HG03039 (cell line): ENCODE results near the gene SRRD.

ENCODE experiments used
- ATAC-seq: cut with Tn5 transposase; IDR thresholded peaks from one replicate; pipeline ENCODE4 v1.9.1; 2021; ENCODE audit warnings: mild to moderate bottlenecking, moderate library complexity; ENCODE audit not compliant: unreplicated experiment

SRRD gene

GRCh38 chr22:26481694-26482093 lies 2.0 kb upstream of the SRRD start:
- ATAC-seq: no peak

- ATAC-seq: no peak
These were observed 1.5 kb upstream of the SRRD start for GRCh38 chr22:26482161-26482560.

- no peak for ATAC-seq
These were observed 636 bp upstream of the SRRD start for GRCh38 chr22:26483043-26483438.

DNA sequence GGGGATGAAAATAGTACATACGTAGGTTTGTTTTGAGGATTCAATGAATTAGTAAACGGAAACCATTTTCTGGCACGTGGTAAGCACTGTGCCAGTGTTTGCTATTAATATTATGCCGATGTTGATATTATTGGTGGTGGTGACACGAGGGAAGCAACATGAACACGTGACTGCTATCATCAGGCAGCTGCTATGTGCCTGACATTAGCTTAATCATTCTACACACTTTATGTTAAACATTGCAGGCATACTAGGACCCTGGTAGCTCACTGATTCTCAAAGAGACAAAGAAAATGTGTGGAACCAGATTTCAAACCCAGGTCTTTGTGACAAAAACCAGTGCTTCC lies 656 bp downstream of the SRRD start:
- no peak for ATAC-seq

DNA sequence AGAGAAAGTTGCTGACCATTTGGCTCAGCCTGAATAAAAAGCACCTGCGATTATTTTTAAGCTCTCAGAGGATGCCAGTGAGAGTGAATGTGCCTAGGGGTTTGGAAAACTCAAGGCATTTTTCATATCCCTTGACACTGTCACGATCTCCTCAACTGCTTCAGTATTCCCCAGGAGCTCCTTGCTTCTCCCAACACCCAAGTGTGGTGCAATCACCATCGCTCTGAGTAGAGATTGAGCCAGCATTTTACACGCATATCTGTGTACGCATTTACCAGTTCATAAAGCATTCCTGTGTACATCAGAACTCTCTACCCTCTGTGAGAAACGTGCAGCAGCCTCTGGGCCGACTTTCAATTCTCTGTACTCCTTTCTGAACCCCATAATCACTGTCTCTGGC lies 1.3 kb downstream of the SRRD start:
- ATAC-seq: no peak

GRCh38 chr22:26485806-26486390 lies 2.2 kb downstream of the SRRD start:
- ATAC-seq: no peak

DNA sequence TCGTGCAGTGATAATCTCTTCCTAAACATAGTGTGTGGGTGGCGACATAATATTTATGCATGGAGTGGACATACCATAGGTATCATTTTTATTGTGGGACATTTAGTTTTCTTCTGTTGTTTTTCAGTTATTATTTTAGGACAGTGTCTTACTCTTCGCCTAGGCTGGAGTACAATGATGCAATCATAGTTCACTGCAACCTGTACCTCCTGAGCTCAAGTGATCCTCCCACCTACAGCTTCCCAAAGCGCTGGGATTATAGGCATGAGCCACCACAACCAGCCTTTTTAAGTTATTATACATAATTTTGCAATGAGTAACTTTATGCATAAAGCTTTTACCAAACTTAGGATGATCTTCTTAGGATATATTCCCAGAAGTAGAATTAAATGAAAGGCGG lies 2.7 kb downstream of the SRRD start:
- ATAC-seq: no peak

GRCh38 chr22:26487996-26488395 lies 4.3 kb downstream of the SRRD start:
- ATAC-seq: no peak

DNA sequence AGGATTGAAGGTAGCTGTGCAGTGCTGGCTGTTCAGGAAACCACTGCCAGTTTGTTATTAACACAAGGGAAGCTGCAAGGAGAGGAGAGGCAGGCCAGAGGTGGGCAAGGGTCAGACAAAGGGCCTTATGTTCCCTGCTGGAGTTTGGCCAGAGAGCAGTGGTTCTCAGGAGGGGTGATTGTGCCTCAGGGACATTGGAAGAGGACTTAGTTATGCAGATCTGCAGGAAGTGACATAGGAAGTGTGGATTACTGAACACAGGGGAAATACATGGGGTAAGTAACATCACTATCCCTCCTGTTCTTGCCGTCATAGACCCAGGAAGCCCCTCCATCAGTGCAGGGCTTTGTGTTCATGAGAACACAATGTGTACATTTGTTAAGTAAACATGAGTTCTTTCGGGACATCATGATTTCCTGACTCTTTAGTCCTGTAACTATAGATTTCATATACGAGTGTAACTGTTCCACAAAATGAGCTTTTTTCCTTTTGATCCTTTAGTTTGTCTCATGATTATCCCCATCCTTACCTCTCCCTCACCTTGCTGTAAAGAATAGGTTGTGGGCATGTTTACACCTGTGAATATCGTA lies 5.9 kb downstream of the SRRD start:
- ATAC-seq: no peak

GRCh38 chr22:26492220-26492619 lies 8.5 kb downstream of the SRRD start:
- no peak for ATAC-seq

GRCh38 chr22:26494506-26494905 lies 10.8 kb downstream of the SRRD start:
- no peak for ATAC-seq

GRCh38 chr22:26496456-26496855 lies 12.8 kb downstream of the SRRD start:
- ATAC-seq: no peak

DNA sequence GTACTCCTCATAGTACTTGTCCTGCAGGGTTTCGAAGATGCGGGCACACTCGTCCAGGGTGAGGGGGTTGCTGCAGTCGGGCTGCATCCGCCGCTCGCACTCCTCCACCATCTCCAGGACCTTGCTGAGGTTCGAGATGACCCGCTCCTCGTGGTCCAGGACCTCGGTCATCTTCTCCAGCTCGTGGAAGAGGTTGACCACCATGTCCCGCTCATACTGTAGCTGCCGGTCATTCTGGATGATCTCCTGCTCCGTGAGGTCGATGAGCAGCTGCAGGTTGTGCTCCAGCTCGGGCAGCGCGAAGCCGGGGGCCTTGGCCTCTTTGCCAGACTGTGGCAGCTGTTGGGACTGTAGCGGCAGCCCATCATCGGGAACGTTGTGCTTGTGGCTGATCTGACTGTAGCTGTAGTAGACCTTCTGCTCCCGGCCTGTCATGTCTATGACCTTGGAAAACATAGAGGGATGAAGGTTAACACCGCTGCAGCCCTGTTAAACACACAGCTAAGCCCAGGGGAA lies 15.6 kb downstream of the SRRD start:
- no peak for ATAC-seq

- ATAC-seq: no peak
These were observed 18.3 kb downstream of the SRRD start for GRCh38 chr22:26501996-26502395.

DNA sequence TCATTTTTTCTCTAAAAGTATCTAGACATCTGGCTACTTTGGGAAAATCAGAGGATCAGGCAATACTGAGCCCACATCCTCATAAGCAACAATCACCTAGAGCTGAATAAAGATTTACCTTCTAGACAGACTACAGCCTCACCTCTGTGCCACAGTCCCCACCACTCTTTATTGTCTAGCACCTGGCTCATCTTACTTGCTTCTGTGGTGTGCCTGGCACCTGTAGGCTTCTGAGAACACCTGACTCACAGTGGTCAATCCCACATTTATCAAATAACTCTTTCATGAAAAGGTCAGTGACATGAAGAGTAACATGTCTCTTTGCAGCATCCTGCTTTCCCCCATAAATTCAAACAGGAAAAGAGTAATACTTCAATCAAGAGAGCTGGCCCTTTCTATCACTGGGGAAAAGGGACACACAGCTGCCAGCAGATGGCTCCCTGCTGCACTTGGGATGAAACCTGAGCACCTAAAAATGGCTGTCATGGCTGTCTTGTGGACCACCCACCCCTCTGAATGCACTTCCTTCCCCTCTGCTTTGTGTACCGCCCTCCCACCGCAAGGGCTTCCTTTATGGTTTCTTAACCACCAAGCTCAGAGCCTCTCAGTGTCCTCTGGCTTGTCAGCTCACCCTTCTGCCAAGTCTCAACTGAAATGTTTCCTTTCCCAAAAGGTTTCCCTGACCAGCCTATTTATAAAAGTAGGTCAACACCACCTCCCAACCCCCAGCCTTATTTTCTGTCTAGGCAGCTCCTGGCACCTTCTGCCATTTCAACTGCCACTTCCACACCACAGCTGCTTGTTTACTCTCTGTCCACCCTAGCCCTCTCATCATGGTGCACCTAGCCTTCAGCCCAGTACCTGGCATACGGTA lies 19.2 kb downstream of the SRRD start:
- no peak for ATAC-seq

DNA sequence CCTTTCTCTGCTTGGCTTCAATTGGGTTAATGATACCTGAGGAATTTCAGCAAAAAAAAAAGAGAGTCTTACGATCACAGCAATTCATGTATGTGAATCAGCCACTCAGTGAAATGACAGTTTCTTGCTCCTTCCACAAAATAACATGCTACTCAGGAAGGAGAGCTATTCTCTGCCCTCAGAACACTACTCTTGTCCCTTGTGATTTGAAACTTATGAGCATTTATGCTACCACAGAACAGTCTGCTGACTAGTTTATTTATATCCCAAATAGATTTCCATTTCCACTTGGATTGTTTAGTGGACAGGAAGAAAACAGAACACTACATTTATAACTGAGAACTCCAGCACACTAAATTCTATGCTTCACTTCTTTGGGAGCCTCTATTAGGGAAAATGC lies 20.1 kb downstream of the SRRD start:
- ATAC-seq: no peak

- no peak for ATAC-seq
These were observed 24.5 kb downstream of the SRRD start for GRCh38 chr22:26508148-26508547.

DNA sequence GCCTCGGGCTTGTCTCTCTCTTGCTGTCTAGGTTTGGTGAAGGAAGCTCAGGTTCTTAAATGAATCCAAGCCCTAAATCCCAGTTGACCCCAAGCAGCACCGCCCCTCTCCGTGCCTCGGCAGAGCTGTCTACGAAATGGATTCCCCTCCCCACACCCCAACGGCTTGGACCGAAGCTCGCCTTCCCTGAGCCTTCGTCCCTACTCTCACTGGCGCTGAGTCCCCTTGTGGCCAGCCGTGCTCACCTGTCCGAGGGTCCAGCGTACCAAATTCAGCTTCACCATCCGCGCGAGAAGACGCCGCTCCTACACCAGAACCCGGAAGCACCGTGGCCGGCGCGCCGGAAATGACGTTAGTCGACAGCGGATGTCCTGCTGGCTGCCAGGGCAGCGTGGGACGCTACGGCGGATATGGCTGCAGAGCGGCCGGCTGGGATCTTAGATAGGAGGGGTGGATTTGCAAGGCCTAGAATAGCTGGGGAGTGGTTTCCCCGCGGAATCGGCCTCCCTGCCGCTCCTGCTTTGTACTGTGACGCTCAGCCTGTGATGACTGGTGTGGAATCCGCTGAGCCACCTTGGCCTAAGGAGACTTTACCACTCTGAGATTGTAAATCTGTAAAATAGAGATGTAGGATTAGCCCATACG lies 28.6 kb downstream of the SRRD start, which contains the start of gene TFIP11:
TFIP11 (minus strand) TSS at position 325 of the 645 bp plus-strand sequence. CDS start 2,201 bp downstream, outside the sequence.
- peak; percentile 72 for ATAC-seq

- no peak for ATAC-seq
These were observed 30.2 kb downstream of the SRRD start for GRCh38 chr22:26513838-26514237.

- no peak for ATAC-seq
These were observed 30.9 kb downstream of the SRRD start for GRCh38 chr22:26514419-26515161.

GRCh38 chr22:26515931-26516330 lies 32.3 kb downstream of the SRRD start:
- no peak for ATAC-seq
